GM12892 (cell line): ENCODE results near the gene MINDY4.

Experiments
- DNase-seq: peaks from one replicate; pipeline ENCODE4 v3.0.0; 2011; ENCODE audit not compliant: insufficient read length
- FAIRE-seq: peaks from 2 replicates; lab custom pipeline; 2011; peaks lifted over from hg19 to GRCh38; lab: Jason Lieb, UNC
- POLR2A ChIP-seq: IDR thresholded peaks from 2 replicates; pipeline ENCODE4 v1.6.1; 2011; ENCODE audit warnings: low read depth, low read length, control low read depth
- POLR2AphosphoS5 ChIP-seq: IDR thresholded peaks from 2 replicates; pipeline ENCODE4 v1.6.1; 2011; ENCODE audit warnings: low read depth, low read length, control low read depth
- TAF1 ChIP-seq: IDR thresholded peaks from 2 replicates; pipeline ENCODE4 v1.6.1; 2011; ENCODE audit warnings: low read depth, mild to moderate bottlenecking, control low read depth, low read length, borderline replicate concordance

The MINDY4 gene

GRCh38 chr7:30898411-30898810 is 127.2 kb downstream of the MINDY4 start:
- DNase-seq (no peak), FAIRE-seq (no peak)
- TF ChIP-seq TAF1 (no peak), POLR2A (no peak), POLR2AphosphoS5 (no peak)

DNA sequence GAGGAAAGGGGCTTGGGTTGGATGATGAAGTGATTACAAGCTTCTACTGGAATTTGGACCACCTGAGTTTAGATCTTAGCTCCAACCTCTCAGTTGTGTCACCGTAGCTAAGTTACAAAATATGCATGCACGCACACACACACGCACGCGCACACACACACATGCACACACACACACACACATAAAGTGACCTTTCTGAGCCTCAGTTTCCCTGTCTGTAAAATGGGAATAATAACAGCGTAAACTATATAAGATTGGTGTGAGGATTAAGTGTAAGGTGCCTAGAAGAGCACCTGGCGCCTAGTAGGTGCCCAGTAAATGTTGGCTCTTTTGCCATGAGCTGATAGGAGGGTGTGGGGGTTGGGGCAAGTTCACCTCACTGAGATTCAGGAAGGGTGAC is 127.8 kb downstream of the MINDY4 start:
- no peak for DNase-seq
- FAIRE-seq: no peak
- TF ChIP-seq TAF1 (no peak), POLR2AphosphoS5 (no peak), POLR2A (no peak)

DNA sequence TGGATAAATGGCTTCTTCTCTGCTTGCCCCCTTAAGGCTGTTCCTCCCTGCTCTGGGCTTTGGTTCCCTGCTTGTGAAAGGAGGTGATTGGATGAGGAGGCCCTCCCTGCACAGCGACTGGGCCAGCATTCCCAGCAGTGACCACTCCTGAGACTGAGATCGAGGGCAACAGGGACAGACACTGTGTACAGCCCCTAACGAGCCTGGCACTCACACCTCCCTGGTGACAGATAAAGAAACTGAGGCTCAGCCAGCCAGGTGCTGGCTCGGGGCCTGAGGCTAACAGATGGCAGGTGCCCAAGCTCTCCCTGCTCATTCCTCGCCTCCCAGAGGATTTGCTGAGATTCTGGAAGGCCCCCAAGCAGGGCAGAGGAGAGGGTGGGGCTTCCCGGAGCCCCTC is 128.4 kb downstream of the MINDY4 start:
- DNase-seq (no peak), FAIRE-seq (no peak)
- no peak for TF ChIP-seq POLR2AphosphoS5
- no peak for TF ChIP-seq TAF1
- TF ChIP-seq POLR2A: no peak

GRCh38 chr7:30900053-30900452 is 128.8 kb downstream of the MINDY4 start:
- DNase-seq (no peak), FAIRE-seq (no peak)
- no peak for TF ChIP-seq POLR2A
- no peak for TF ChIP-seq POLR2AphosphoS5
- TF ChIP-seq TAF1: no peak

DNA sequence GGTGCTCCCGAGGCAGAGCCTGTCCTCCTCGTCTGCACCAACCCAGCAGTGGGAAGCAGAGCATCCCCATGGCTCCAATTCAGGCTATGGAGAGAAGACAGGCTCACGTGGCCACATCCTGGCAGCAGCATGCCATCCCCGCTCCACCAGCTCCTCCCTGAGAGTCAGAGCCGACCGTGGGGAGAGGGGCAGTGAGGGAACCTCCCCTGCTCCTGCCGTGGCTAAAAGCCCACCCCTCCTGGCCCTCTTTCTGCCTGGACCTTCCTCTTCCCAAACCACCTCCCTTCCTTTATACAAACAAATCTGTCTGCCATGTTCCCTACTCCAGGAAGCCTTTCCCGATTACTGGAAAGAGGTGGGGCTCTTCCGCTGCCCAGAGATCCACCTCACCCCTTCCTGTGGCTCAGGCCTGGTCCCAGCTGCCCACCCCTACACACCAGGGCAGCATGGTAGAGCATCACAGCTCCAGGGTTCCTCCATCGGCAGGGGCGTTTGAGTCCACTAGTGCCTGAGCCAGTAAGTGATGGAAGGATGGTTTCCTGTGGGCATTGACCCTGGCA is 129.7 kb downstream of the MINDY4 start:
- TF ChIP-seq POLR2A: no peak
- TF ChIP-seq TAF1: no peak
- DNase-seq: no peak
- FAIRE-seq: no peak

- FAIRE-seq (no peak), DNase-seq (no peak)
- TF ChIP-seq POLR2AphosphoS5 (no peak), TAF1 (no peak), POLR2A (no peak)
These were observed 130.6 kb downstream of the MINDY4 start for GRCh38 chr7:30901856-30902255.

DNA sequence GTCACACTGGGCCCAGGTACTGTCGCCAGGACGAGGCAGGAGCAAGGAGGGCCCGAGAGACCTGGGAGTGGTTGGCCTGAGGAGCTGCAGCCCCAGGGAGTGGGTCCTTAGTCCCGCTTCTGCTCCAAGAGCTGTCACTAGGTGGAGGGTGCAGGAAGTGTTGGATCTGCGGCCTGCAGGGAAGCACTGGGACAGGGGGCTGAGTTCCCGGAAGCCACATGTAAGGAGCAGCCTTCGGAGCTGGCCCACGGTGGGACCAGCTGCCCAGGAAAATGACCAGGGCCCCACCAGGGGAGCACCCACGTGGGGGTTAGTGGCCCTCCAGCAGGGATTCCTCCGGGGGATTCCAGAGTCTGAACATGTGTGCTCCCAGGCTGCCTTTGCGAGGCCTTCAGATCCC is 131.2 kb downstream of the MINDY4 start:
- no peak for FAIRE-seq
- TF ChIP-seq POLR2AphosphoS5: no peak
- no peak for TF ChIP-seq POLR2A
- TF ChIP-seq TAF1: no peak

GRCh38 chr7:30903146-30903545 is 131.9 kb downstream of the MINDY4 start:
- no peak for TF ChIP-seq TAF1
- no peak for TF ChIP-seq POLR2AphosphoS5
- no peak for TF ChIP-seq POLR2A
- no peak for DNase-seq
- no peak for FAIRE-seq

More for the DNA sequence above, 131.2 kb downstream of the MINDY4 start:
- no peak for DNase-seq

- DNase-seq (no peak), FAIRE-seq (no peak)
- TF ChIP-seq POLR2A (no peak), TAF1 (no peak), POLR2AphosphoS5 (no peak)
These were observed 133.3 kb downstream of the MINDY4 start for GRCh38 chr7:30904561-30904960.

GRCh38 chr7:30905078-30906012 is 134.1 kb downstream of the MINDY4 start:
- FAIRE-seq (no peak), DNase-seq (no peak)
- TF ChIP-seq TAF1: no peak
- no peak for TF ChIP-seq POLR2A
- TF ChIP-seq POLR2AphosphoS5: no peak

DNA sequence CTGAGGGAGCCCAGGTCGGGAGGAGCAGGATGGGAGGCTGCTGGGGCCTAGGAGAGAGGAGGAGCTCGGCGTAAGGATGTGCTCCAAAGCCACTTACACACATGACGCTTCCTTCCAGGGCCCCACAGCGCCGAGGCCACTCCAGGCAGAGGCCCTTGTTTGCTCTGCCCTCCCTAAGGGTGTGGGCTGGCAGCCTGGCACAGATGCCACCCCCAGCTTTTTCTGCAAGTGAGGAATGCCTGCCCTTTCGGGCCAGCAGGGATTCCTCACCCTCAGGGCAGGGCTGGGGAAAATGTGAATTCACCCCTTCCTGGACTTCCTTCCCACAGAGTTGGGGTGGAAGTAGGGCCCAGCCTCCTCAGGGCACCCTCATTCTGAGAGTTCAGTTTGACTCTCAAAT is 134.8 kb downstream of the MINDY4 start:
- FAIRE-seq (no peak), DNase-seq (no peak)
- no peak for TF ChIP-seq TAF1
- TF ChIP-seq POLR2AphosphoS5: no peak
- no peak for TF ChIP-seq POLR2A

DNA sequence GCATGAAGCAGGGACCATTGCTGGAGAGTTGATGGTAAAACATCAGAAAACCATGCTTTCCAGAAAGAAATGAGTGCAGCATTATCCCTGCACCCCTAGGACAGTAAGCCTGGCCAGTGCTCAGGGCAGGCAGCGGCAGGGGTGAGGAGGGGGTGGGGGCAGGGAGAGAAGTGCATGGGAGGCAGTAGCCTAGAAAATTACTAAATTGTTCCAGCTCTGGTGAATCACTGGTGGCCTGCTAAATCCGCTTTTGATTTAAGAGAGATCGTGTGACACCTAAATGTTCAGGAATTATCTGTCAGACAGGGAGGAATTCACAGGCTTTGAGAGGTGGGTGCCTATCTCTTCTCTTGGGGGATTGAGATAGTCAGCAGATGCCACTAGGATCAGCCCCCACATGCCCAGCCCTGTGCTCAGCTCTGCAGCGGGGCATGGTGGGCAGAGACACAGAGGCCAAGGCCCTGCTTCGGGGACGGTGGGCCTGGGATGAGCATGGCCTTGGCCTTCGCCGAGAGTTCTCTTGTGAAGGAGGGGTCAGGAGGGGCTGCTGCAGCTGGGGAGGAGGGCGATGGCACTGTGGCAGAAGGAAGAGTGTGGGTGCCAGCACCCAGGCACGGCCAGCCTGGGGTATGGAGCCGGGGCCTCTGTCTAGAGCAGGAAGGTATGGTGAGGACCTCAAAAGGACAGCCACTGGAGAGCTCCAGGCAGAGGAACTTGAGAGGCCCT is 135.5 kb downstream of the MINDY4 start:
- DNase-seq (no peak), FAIRE-seq (no peak)
- TF ChIP-seq POLR2A (no peak), TAF1 (no peak), POLR2AphosphoS5 (no peak)
